Left renal cortex interstitium (tissue), 4 donors: ENCODE results near the gene GRM1. TPM values are rescaled to one million over a fixed set of nuclear protein-coding genes. Genes with fewer than 3 reads are reported as not detected.

Experiments
- DNase-seq, 4 donors: peaks; one replicate each; pipeline ENCODE4 v3.0.0-alpha.2; 2013; ENCODE audit warnings: low read depth in 4 of 4, low spot score in 2 of 4, missing footprints in 1 of 4
- polyA plus RNA-seq, 4 donors: library from polyadenylated mRNA; unstranded; fragments of 120-200 nt; gene quantifications; one replicate each; pipeline ENCODE4 v1.2.1, GENCODE V29; 2013; ENCODE audit not compliant: insufficient read length in 4 of 4

Gene GRM1
- polyA plus RNA-seq, 4 donors, result 0.19 to 0.40 (median 0.22) TPM

GRCh38 chr6:146361128-146361924, 332.5 kb downstream of the GRM1 start:
- no peak for DNase-seq

GRCh38 chr6:146363838-146364607, 335.2 kb downstream of the GRM1 start:
- DNase-seq, result no peak

- DNase-seq, result no peak
These were observed 336.1 kb downstream of the GRM1 start for GRCh38 chr6:146364816-146365594.

DNA sequence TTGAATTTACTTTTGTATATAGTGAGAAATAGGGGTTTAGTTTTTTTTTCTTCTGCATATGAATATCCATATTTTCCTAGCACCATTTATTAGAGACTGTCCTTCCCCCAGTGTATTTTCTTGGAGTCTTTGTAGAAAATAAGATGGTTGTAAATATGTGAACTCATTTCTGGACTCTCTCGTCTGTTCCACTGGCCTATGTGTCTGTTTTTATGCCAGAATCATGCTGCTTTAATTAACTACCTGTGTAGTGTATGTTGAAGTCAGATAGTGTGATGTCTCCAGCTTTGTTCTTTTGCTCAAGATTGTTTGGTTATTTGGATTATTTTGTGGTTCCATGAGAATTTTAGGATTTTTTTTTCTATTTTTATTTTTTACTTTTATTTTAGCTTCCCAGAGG, 338.2 kb downstream of the GRM1 start:
- DNase-seq, result no peak

DNA sequence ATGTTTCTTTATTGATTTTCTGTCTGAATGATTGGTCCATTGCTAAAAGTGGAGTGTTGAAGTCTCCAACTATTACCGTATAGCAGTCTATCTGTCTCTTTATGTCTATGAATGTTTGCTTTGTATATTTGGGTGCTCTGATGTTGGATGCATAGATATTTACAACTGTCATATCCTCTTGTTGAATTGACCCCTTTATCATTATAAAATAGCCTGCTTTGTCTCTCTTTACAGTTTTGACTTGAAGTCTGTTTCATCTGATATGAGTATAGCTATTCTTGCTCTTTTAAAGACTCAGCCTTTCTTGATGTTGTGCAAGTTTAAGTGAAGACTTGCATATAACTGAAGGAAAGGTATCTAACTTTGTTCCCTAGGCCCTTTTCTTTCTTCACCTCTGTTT, 341.0 kb downstream of the GRM1 start:
- no peak for DNase-seq

DNA sequence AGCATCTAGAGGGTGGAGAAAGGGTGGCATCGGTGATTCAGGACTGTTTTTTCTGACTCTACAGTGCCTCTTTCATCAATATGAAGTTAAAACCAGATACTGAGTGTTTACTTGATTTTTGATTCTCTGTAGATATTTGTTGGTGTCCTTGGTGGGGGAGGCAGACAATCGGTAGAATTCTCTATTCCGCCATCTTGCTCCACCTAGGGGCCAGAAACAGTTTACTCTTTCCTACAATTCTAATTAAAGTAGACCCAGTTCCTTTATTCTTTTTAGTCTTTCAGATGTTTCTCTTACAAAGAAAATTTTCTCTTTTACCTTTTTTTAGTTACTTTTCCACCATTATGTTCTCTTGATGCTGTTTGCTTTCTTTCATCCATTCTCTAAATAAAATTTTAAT, 352.6 kb downstream of the GRM1 start:
- no peak for DNase-seq

DNA sequence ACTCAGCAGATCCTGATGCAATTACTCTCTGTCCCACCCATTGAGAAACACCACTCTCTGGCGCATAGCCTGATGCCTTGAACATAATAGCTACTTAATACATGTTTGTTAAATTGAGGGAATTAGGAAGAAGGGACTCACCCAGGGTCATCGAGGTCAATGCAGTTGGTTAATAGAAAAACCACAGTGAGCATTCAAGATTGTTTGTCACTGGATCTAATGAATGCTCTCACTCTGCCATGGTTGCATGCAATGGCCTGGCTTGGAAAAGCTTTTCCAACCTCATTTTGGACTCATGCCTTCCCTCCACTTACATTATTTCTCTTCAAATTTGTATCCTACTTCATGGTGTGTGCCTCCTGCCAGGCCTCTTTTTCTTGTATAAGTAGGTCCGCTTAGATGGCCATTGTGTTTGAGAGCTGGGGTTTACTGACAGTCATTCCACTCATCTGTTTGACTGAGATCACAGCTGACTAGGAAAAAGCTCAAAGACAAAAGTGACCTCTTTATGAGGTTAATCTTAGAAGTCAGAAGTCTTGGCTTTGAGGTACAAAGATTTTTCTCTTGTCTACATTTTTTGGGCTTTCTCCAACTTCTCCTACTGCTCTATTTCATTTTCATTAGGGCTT, 360.0 kb downstream of the GRM1 start:
- DNase-seq, result no peak

DNA sequence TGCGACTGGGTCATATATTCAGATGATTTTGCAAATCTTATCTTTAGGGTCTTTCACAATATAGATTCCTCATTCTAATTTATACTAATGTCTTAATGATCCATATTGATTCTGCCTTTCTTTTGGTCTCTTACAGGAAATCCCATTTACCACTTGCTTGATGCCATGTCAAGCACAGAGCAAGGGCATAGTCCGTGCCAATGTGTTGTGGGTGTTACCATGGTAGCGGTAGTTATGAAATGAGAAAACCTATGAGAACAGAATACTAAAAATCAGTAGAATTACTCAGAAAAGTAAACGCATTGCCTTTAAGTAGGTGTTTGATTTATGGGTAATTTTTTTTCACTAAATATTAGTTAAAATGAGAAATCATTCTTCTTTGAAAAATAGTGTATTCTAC, 360.9 kb downstream of the GRM1 start:
- DNase-seq, result no peak

DNA sequence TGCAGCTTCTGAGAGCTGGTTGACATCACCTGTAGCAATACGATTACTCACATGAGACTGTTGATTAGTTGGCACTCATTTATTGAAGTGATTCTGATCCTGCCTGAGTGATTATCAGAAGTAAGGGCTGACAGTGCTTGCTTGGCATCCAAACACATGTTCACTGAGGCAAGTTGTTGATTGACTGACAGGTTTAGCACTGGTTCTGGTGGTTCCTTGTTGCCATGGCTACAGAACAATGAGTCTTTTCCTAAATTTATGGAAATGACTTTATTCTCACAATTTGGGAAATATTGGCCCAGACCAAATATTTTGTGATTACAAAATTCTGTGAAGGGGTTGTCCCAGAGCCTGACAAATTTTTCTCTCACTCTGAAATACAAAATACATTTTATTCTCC, 368.8 kb downstream of the GRM1 start:
- no peak for DNase-seq

DNA sequence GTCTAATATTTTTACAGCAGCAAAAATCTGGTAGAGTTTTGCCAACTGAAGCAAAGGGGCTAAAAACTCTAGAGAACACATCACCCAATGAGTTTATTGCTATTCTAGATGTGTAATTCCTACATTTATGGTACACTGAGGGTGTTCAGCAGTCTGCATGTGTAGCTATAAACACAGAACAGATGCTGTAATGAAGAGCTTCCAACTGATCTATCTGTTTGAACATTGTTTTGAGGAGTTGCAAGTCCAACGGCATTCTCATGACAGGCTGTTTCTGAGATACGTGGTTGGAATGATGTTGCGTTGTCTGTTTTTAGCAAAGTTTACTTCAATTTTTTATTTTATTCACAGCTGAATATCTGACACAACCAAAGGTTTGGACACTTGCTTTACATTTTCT, 373.6 kb downstream of the GRM1 start:
- DNase-seq, result no peak

- DNase-seq, result no peak
These were observed 379.7 kb downstream of the GRM1 start for GRCh38 chr6:146408583-146408982.

DNA sequence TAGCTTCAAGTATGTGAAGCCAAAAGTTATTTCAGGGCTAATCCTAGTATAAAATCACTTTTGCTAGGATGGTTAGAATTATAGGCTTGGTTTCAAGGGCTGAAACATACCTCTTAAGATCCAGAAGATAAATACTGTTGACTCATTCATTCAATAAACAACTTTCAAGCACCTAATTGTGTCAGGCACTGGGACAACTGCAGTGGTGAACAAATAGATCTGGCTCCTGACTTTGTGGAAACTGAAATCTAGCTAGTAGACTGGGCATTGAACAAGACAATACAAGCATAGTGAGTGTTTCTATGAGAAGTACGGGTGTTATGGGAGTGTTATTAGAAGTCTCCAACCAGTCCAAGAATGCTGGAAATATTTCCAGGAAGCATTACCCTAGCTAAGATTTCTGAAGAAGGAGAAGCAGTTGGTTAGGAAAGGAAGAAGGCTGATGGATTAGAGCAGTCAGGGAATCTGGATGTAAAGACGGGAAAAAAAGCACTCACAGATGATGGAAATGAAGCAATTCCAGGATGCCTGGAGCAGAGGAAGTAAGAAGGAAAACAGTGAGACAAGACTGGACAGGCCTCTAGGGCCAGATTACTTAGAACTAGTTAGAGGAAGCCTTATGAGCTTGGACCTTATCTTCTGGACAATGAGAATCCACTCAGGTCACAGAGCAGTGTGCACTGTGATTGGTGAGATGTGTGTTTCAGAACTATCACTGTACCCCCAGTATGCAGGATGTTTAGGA, 382.2 kb downstream of the GRM1 start:
- DNase-seq, result no peak

DNA sequence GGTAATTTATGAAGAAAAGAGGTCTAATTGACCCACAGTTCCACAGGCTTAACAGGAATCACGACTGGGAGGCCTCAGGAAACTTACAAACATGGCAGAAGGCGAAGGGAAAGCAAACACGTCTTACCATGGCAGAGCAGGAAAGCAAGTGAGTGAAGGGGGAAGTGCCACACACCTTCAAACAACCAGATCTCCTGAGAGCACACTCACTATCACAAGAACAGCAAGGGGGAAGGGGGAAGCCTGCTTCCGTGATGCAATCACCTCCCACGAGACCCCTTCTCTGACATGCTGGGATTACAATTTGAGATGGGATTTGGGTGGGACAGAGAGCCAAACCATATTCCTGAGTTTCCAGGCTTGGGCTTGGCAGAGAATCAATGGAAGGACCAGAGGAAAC, 390.7 kb downstream of the GRM1 start:
- DNase-seq, result no peak

GRCh38 chr6:146420255-146420654, 391.4 kb downstream of the GRM1 start:
- DNase-seq, result no peak

GRCh38 chr6:146422789-146423375, 394.0 kb downstream of the GRM1 start:
- no peak for DNase-seq

DNA sequence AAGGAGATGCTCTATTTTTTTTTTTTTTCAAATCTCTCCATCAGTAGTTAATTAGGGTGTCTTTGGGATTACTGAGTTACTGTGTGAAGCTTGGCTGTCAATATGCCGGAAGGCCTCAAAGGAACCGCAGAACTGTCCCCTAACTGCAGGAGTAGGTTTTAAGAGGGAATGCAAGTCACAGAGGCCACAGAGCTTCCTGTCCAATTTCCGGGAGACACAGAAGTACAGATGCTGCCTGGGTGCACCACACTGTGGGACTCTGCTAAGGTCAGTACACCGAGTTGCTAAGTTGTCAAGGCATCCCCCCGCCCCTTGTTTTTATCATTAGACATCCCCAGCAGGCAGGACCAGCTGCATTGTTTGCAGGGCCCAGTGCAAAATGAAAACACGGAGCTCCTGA, 394.6 kb downstream of the GRM1 start:
- no peak for DNase-seq

GRCh38 chr6:146426516-146426915, 397.7 kb downstream of the GRM1 start:
- no peak for DNase-seq

- no peak for DNase-seq
These were observed 401.0 kb downstream of the GRM1 start for GRCh38 chr6:146429831-146430230.

GRCh38 chr6:146433881-146434731, 405.2 kb downstream of the GRM1 start:
- no peak for DNase-seq
